DND-41 (cell line): ENCODE measurements around the gene GDF9.

Source experiments
- ATAC-seq: fragments of 200-7000 bp; cut with Tn5 transposase; 3 replicates; pipeline ENCODE4 v1.9.1; 2021; ENCODE audit warnings: low read depth; ENCODE audit not compliant: insufficient read depth
- DNase-seq: peaks from one replicate; pipeline ENCODE4 v3.0.0-alpha.2; 2020
- H2AFZ ChIP-seq: 2 replicates; pipeline ENCODE4 v1.6.0; 2012; ENCODE audit warnings: low read depth, low read length
- H3K27ac ChIP-seq: 2 replicates; pipeline ENCODE4 v1.5.1; 2012; ENCODE audit warnings: low read length, inconsistent platforms
- H3K27me3 ChIP-seq: fragments of 200-600 bp; sonication (generic); 2 replicates; pipeline ENCODE4 v1.6.0; 2012; ENCODE audit warnings: low read length, mild to moderate bottlenecking, inconsistent platforms; ENCODE audit not compliant: insufficient read depth, poor library complexity
- H3K36me3 ChIP-seq: 2 replicates; pipeline ENCODE4 v1.5.1; 2012; ENCODE audit warnings: low read length, inconsistent platforms; ENCODE audit not compliant: insufficient read depth
- H3K4me1 ChIP-seq: 2 replicates; pipeline ENCODE4 v1.5.1; 2012; ENCODE audit warnings: mild to moderate bottlenecking, low read length; ENCODE audit not compliant: insufficient read depth
- H3K4me2 ChIP-seq: 2 replicates; pipeline ENCODE4 v1.6.0; 2012; ENCODE audit warnings: mild to moderate bottlenecking, moderate library complexity, low read length, inconsistent platforms; ENCODE audit not compliant: insufficient read depth
- H3K4me3 ChIP-seq, 2 experiments: fragments of 200-600 bp in 1 of 2; shearing (Covaris generic) in 1 of 2; 2 replicates each; pipeline ENCODE4 v1.5.1; 2012 to 2016; ENCODE audit warnings: inconsistent platforms in 2 of 2, low read length in 2 of 2, mild to moderate bottlenecking in 2 of 2, low read depth in 1 of 2, moderate library complexity in 1 of 2
- H3K79me2 ChIP-seq: 2 replicates; pipeline ENCODE4 v1.6.0; 2012; ENCODE audit warnings: low read length, inconsistent platforms; ENCODE audit not compliant: insufficient read depth
- H3K9ac ChIP-seq: 2 replicates; pipeline ENCODE4 v1.6.0; 2012; ENCODE audit warnings: low read depth, mild to moderate bottlenecking, inconsistent platforms, low read length, moderate library complexity
- H3K9me3 ChIP-seq: 2 replicates; pipeline ENCODE4 v1.5.1; 2012; ENCODE audit warnings: low read length, moderate library complexity, mild to moderate bottlenecking, inconsistent platforms; ENCODE audit not compliant: insufficient read depth, severe bottlenecking
- H4K20me1 ChIP-seq: 2 replicates; pipeline ENCODE4 v1.6.0; 2012; ENCODE audit warnings: low read length; ENCODE audit not compliant: insufficient read depth
- EZH2 ChIP-seq: IDR thresholded peaks from 3 replicates; pipeline ENCODE4 v1.6.1; 2012; ENCODE audit warnings: borderline replicate concordance, low read depth, mild to moderate bottlenecking, moderate library complexity, low read length, inconsistent platforms; ENCODE audit not compliant: severe bottlenecking
- TF ChIP-seq, protein P1 (sequence below): IDR thresholded peaks from 2 replicates; pipeline ENCODE4 v1.5.1; 2012; ENCODE audit warnings: borderline replicate concordance, low read length, moderate library complexity, mild to moderate bottlenecking; ENCODE audit not compliant: poor library complexity, severe bottlenecking; ENCODE audit errors: extremely low read depth

GDF9 gene

DNA sequence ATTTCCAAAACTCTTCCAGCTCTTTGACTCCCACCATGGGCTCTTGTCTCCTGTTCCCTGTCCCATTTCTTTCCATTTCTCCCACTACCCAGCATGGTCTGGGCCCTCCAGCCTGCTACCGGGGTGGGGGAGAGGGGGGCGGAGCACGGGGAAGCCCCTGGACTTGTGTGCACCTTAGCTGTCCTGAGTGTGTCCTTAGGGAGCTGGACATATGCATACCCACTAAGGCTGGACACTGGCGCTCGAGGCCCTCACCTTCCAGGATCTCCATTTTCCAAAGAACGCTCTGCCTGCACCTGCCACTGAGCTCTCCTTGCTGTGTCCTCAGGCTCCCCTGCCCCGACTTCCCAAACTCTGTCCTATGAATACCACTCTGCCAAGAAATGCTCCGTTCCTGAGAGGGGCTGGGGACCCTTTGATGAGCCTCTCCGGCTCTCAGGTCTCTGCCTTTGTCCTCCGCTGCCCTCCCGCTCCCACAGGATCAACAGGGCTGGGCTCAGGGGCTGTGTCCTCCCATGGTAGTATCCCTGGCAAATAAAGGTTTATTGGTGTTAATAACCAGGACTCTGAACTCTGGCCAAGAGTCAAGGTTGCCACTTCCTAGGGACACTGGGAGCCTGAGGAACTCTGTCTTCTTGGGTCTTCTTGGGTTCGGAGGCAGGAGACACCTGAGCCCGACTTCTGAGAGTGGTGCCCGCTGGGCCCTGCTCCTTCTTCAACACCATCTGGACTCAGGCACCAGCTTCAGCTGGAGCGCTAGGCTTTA lies 35.0 kb downstream of the GDF9 start:
- Histone ChIP-seq H3K4me1 (peaks cover 13% of the 10 kb centered on the region), H2AFZ (no peak overlapping the region), H3K27me3 (peaks cover 40% of the 10 kb centered on the region), H3K9me3 (no peaks in the 10 kb centered on the region), H3K9ac (no peak overlapping the region), H4K20me1 (no peaks in the 10 kb centered on the region), H3K79me2 (no peaks in the 10 kb centered on the region), H3K27ac (no peak overlapping the region), H3K4me2 (no peak overlapping the region), H3K36me3 (no peaks in the 10 kb centered on the region; the same call in 1 of the 2 replicates), H3K4me3 (no peak overlapping the region; a peak in 1 of 4 replicates)
- DNase-seq (no peak), ATAC-seq (no peak)
- TF ChIP-seq EZH2: no peak
- TF ChIP-seq, protein P1, sequence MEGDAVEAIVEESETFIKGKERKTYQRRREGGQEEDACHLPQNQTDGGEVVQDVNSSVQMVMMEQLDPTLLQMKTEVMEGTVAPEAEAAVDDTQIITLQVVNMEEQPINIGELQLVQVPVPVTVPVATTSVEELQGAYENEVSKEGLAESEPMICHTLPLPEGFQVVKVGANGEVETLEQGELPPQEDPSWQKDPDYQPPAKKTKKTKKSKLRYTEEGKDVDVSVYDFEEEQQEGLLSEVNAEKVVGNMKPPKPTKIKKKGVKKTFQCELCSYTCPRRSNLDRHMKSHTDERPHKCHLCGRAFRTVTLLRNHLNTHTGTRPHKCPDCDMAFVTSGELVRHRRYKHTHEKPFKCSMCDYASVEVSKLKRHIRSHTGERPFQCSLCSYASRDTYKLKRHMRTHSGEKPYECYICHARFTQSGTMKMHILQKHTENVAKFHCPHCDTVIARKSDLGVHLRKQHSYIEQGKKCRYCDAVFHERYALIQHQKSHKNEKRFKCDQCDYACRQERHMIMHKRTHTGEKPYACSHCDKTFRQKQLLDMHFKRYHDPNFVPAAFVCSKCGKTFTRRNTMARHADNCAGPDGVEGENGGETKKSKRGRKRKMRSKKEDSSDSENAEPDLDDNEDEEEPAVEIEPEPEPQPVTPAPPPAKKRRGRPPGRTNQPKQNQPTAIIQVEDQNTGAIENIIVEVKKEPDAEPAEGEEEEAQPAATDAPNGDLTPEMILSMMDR: no peak

DNA sequence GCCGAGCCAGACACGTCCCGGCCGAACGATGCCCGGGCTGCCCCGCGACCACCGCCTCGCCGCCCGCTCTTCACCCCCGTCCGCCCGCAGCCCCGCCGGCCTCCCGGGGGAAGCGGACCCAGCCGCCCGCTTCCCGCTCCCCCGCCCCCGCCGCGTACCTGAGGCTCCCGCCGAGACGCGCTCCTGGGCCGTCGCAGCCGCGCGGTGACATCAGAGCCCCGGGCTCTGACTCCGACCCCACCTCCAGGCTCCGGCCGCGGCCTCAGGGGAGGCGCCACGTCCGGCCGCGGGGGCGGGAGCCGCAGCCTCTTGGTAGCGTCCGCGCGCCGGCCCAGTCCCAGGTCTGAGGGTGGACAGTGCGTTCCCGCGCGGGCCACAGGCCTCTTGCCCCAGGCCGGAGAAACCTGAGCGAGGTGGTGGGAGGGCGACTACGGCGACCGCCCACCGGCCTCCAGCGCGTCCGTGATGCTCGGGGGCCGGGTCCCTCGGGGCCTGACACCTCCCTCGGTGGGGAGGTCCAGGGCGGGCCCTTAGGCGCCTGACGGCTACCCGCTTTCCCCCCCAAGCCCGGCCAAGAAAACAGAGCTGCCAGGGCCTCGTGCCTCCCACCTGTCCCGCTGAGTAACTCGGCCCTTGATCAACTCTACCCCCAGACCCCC lies 35.7 kb downstream of the GDF9 start, which contains the start of gene SHROOM1:
SHROOM1 (minus strand) TSS at position 212 of the 659 bp plus-strand sequence. CDS start 4,507 bp downstream, outside the sequence.
- H3K79me2 ChIP-seq: no peaks in the 10 kb centered on the region
- H3K27ac ChIP-seq: no peak within 1 kb of the TSS
- peak; percentile 45 for ATAC-seq
- H4K20me1 ChIP-seq: no peaks in the 10 kb centered on the region
- peak within 1 kb of the TSS; percentile 11 to 54; a peak in 3 of 4 replicates for H3K4me3 ChIP-seq
- peaks cover 43% of the 10 kb centered on the region for H3K27me3 ChIP-seq
- peak within 1 kb of the TSS; percentile 68 for H2AFZ ChIP-seq
- H3K4me1 ChIP-seq: peaks cover 13% of the 10 kb centered on the region
- H3K36me3 ChIP-seq: no peaks in the 10 kb centered on the region; the same call in 1 of the 2 replicates
- peak within 1 kb of the TSS; percentile 54 for H3K9ac ChIP-seq
- H3K4me2 ChIP-seq: peak within 1 kb of the TSS; percentile 73
- H3K9me3 ChIP-seq: no peaks in the 10 kb centered on the region
- no peak for DNase-seq
- TF ChIP-seq EZH2: no peak
- TF ChIP-seq, protein P1: no peak

DNA sequence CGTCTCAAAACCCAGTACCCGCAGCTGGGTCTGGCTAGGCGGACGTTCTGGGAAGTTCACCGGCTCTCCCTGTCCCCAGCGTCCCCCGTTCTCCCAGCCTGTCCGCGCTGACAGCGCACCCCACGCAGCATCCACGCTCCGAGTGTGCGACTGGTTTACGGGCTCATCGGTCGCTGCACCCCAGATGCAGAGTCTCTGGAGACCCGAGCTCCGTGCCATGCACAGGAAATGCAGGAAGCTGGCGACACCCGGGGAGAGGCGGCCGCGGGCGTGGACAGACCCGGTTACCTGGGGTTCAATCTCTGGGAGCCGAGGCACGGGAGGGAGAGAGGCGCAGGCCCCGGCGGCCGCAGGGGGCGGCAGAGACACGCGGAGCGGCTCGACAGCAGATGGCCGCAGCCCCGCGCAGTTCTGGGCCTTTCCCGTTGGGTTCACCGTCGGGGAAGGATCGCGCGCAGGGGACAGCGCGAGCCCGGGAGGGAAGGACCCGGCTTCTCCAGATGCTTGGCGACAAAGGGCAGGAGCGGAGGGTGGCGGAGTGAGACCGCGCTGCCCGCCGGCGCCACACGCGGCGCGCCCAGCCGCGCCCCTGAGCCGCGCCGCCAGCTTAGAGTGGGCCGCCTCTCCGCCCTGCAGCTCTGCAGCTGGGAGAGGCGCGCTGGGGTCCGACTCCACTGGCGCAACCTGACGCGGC lies 36.4 kb downstream of the GDF9 start:
- H3K27ac ChIP-seq: no peak overlapping the region
- no peaks in the 10 kb centered on the region for H3K79me2 ChIP-seq
- peaks cover 43% of the 10 kb centered on the region for H3K27me3 ChIP-seq
- H2AFZ ChIP-seq: peak overlapping the region; percentile 68
- DNase-seq (peak; percentile 75), ATAC-seq (peak; percentile 96)
- H4K20me1 ChIP-seq: no peaks in the 10 kb centered on the region
- peak overlapping the region; percentile 11 to 54; a peak in 3 of 4 replicates for H3K4me3 ChIP-seq
- H3K4me1 ChIP-seq: peaks cover 13% of the 10 kb centered on the region
- H3K9ac ChIP-seq: peak overlapping the region; percentile 54
- peak overlapping the region; percentile 73 for H3K4me2 ChIP-seq
- no peaks in the 10 kb centered on the region for H3K9me3 ChIP-seq
- no peaks in the 10 kb centered on the region; the same call in 1 of the 2 replicates for H3K36me3 ChIP-seq
- TF ChIP-seq EZH2: peak; percentile 33
- TF ChIP-seq, protein P1: peak; percentile 85
